GM18907 (cell line): ENCODE data around the gene HDGF.

Experiments used
- ATAC-seq: cut with Tn5 transposase; IDR thresholded peaks from one replicate; pipeline ENCODE4 v1.9.1; 2021; ENCODE audit warnings: mild to moderate bottlenecking, moderate library complexity; ENCODE audit not compliant: unreplicated experiment

Gene HDGF

GRCh38 chr1:156751451-156751756 is at the start of gene HDGF:
Gene HDGF, minus strand, starts transcription at chr1:156751675. Its CDS starts 246 bp downstream, at chr1:156751429.
- ATAC-seq, result no peak

GRCh38 chr1:156797212-156797871 is 45.9 kb upstream of the HDGF start:
- ATAC-seq, result no peak

- no peak for ATAC-seq
Observed at GRCh38 chr1:156796340-156797097, 45.0 kb upstream of the HDGF start.

GRCh38 chr1:156795787-156796186 is 44.3 kb upstream of the HDGF start:
- no peak for ATAC-seq

- no peak for ATAC-seq
Observed at GRCh38 chr1:156795374-156795733, 43.9 kb upstream of the HDGF start.

- no peak for ATAC-seq
Observed at GRCh38 chr1:156794506-156795373, 43.3 kb upstream of the HDGF start.

GRCh38 chr1:156789621-156790318 is 38.3 kb upstream of the HDGF start:
- ATAC-seq, result no peak

GRCh38 chr1:156788136-156788535 is 36.7 kb upstream of the HDGF start:
- no peak for ATAC-seq

- ATAC-seq, result no peak
Observed at GRCh38 chr1:156786640-156787039, 35.2 kb upstream of the HDGF start.

- no peak for ATAC-seq
Observed at GRCh38 chr1:156785458-156785857, 34.0 kb upstream of the HDGF start.

- ATAC-seq, result no peak
Observed at GRCh38 chr1:156781585-156782186, 30.2 kb upstream of the HDGF start.

GRCh38 chr1:156777573-156777972 is 26.1 kb upstream of the HDGF start:
- no peak for ATAC-seq

GRCh38 chr1:156776942-156777341 is 25.5 kb upstream of the HDGF start:
- ATAC-seq, result no peak

GRCh38 chr1:156775799-156776198 is 24.3 kb upstream of the HDGF start:
- ATAC-seq, result no peak

GRCh38 chr1:156773607-156774006 is 22.1 kb upstream of the HDGF start:
- no peak for ATAC-seq

- ATAC-seq, result no peak
Observed at GRCh38 chr1:156772728-156773497, 21.4 kb upstream of the HDGF start.

GRCh38 chr1:156772222-156772621 is 20.7 kb upstream of the HDGF start:
- no peak for ATAC-seq

- ATAC-seq, result no peak
Observed at GRCh38 chr1:156768610-156769295, 17.3 kb upstream of the HDGF start.

GRCh38 chr1:156767879-156768604 is 16.6 kb upstream of the HDGF start:
- ATAC-seq, result peak; percentile 9
